DOHH2 (cell line): ENCODE data around the gene FAM234A.

Experiments used
- CTCF ChIP-seq: fragments of 200-600 bp; sonication (generic); IDR thresholded peaks from one replicate; pipeline ENCODE4 v1.5.1; 2014; ENCODE audit warnings: antibody characterized with exemption, mild to moderate bottlenecking, low read depth, low read length; ENCODE audit not compliant: poor library complexity, severe bottlenecking
- EZH2phosphoT487 ChIP-seq: fragments of 200-600 bp; sonication (generic); IDR thresholded peaks from 2 replicates; pipeline ENCODE4 v1.6.1; 2017; ENCODE audit warnings: borderline replicate concordance, mild to moderate bottlenecking, antibody characterized with exemption, low read length, moderate library complexity, mixed read lengths

- TF ChIP-seq CTCF (peak; percentile 57), EZH2phosphoT487 (no peak)
Observed at GRCh38 chr16:188674-189073, 45.9 kb upstream of the FAM234A start.
